GM06990 (cell line): ENCODE data around the gene ZC3H7B.

ENCODE experiments used
- DNase-seq: peaks from one replicate; pipeline ENCODE4 v3.0.0-alpha.2; 2011; ENCODE audit not compliant: insufficient read length; ENCODE audit errors: extremely low read depth
- H3K27me3 ChIP-seq: replicated peaks from 2 replicates; pipeline ENCODE4 v1.6.0; 2011; ENCODE audit warnings: low read length; ENCODE audit not compliant: control insufficient read depth, insufficient read depth
- H3K36me3 ChIP-seq: 2 replicates; pipeline ENCODE4 v1.5.1; 2011; ENCODE audit warnings: low read length; ENCODE audit not compliant: control insufficient read depth, insufficient read depth
- H3K4me3 ChIP-seq: replicated peaks from 2 replicates; pipeline ENCODE4 v1.5.1; 2011; ENCODE audit warnings: low read depth, mild to moderate bottlenecking, control low read depth, low read length
- CTCF ChIP-seq: IDR thresholded peaks from 2 replicates; pipeline ENCODE4 v1.5.1; 2011; ENCODE audit warnings: low read length, control low read depth, mild to moderate bottlenecking, inconsistent platforms; ENCODE audit not compliant: insufficient read depth, poor library complexity, severe bottlenecking

ZC3H7B gene

GRCh38 chr22:41300661-41301060, 664 bp upstream of the ZC3H7B start:
- Histone ChIP-seq H3K4me3 (peak overlapping the region; percentile 87), H3K36me3 (no peaks in the 10 kb centered on the region), H3K27me3 (no peaks in the 10 kb centered on the region)
- TF ChIP-seq CTCF, result no peak
- DNase-seq, result no peak

GRCh38 chr22:41302021-41302767, 869 bp downstream of the ZC3H7B start:
- no peaks in the 10 kb centered on the region for H3K27me3 ChIP-seq
- DNase-seq, result peak; percentile 24
- TF ChIP-seq CTCF, result no peak
- peak overlapping the region; percentile 87 for H3K4me3 ChIP-seq
- H3K36me3 ChIP-seq, result peaks cover 1% of the 10 kb centered on the region

- peaks cover 6% of the 10 kb centered on the region for H3K36me3 ChIP-seq
- DNase-seq, result no peak
- no peaks in the 10 kb centered on the region for H3K27me3 ChIP-seq
- TF ChIP-seq CTCF, result no peak
- peak overlapping the region; percentile 87 for H3K4me3 ChIP-seq
Measured at GRCh38 chr22:41302811-41303210, 1.5 kb downstream of the ZC3H7B start.

GRCh38 chr22:41305646-41306045, 4.3 kb downstream of the ZC3H7B start:
- no peaks in the 10 kb centered on the region for H3K27me3 ChIP-seq
- no peak overlapping the region for H3K4me3 ChIP-seq
- H3K36me3 ChIP-seq, result peaks cover 13% of the 10 kb centered on the region
- no peak for DNase-seq
- no peak for TF ChIP-seq CTCF

GRCh38 chr22:41308054-41308453, 6.7 kb downstream of the ZC3H7B start:
- Histone ChIP-seq H3K4me3 (no peak overlapping the region), H3K36me3 (peaks cover 15% of the 10 kb centered on the region), H3K27me3 (no peaks in the 10 kb centered on the region)
- TF ChIP-seq CTCF, result no peak
- DNase-seq, result no peak
